HepG2 (cell line): ENCODE measurements around the gene CAND2. TPM values are rescaled to one million over a fixed set of nuclear protein-coding genes. Genes with fewer than 3 reads are reported as not detected.
A peak's percentile ranks its signal among the peaks of the same experiment; 100 is the strongest.
"Not testable (repeated sequence)": the region's sequence is repeated elsewhere in the genome, so short reads cannot be mapped to it uniquely, and the experiment has no call there.

ENCODE experiments used
- ATAC-seq: fragments of 200-7000 bp; cut with Tn5 transposase; 3 replicates; pipeline ENCODE4 v1.9.1; 2020; ENCODE audit warnings: mild to moderate bottlenecking, moderate library complexity
- BruUV-seq: library from RNA; stranded (reverse); fragments of 400-500 nt; replicated peaks from 2 replicates; lab custom pipeline; 2021; lab: Mats Ljungman, UMichigan
- CTCF ChIA-PET: fragments of 300-600 bp; formaldehyde crosslinking; extraction: SDS; loops from one replicate; lab custom pipeline; 2021; ENCODE audit warnings: low total read pairs, inconsistent platforms, low intra/inter-chr PET ratio; lab: Yijun Ruan, JAX
- POLR2A ChIA-PET: fragments of 350-600 bp; sonication (Branson Sonifier 250); formaldehyde crosslinking; loops from one replicate; lab custom pipeline; 2020; ENCODE audit warnings: antibody characterized with exemption, inconsistent platforms; lab: Yijun Ruan, JAX
- DNase-seq: peaks from one replicate; pipeline ENCODE4 v3.0.0-alpha.2; 2015; ENCODE audit warnings: low spot score
- FAIRE-seq: peaks from 3 replicates; lab custom pipeline; 2011; peaks lifted over from hg19 to GRCh38; lab: Jason Lieb, UNC
- H2AFZ ChIP-seq: one replicate; pipeline ENCODE4 v1.6.1; 2011; ENCODE audit warnings: low read length, inconsistent platforms
- H3K27ac ChIP-seq: fragments of 300-600 bp; 3 replicates; pipeline ENCODE4 v1.8.0; 2011; ENCODE audit warnings: mixed run types, mild to moderate bottlenecking, mixed read lengths, low read length, inconsistent platforms; ENCODE audit not compliant: insufficient read depth; ENCODE audit errors: extremely low read length
- H3K27me3 ChIP-seq, 2 experiments: fragments of 200-600 bp in 1 of 2; 2 replicates in 1 of 2; 3 replicates in 1 of 2; pipeline versions ENCODE4 v1.6.0 to v1.8.0; 2011; ENCODE audit warnings: low read length in 2 of 2, mild to moderate bottlenecking in 2 of 2, moderate library complexity in 2 of 2, inconsistent platforms in 1 of 2; ENCODE audit not compliant: insufficient read depth in 2 of 2, control insufficient read depth in 1 of 2
- H3K36me3 ChIP-seq, 2 experiments: fragments of 200-600 bp in 1 of 2; replicated peaks in 1 of 2; 2 replicates in 1 of 2; 3 replicates in 1 of 2; pipeline versions ENCODE4 v1.5.1 to v1.8.0; 2011; ENCODE audit warnings: low read length in 2 of 2, inconsistent platforms in 1 of 2; ENCODE audit not compliant: insufficient read depth in 2 of 2, control insufficient read depth in 1 of 2
- H3K4me1 ChIP-seq: 2 replicates; pipeline ENCODE4 v1.5.1; 2012; ENCODE audit warnings: low read length, inconsistent platforms; ENCODE audit not compliant: insufficient read depth
- H3K4me2 ChIP-seq: 2 replicates; pipeline ENCODE4 v1.6.0; 2011; ENCODE audit warnings: low read depth, low read length, inconsistent platforms
- H3K4me3 ChIP-seq, 3 experiments: fragments of 200-600 bp in 1 of 3; sonication (generic), shearing (Covaris generic) in 1 of 3; replicated peaks in 1 of 3; 2 replicates each; pipeline ENCODE4 v1.5.1; 2011 to 2016; ENCODE audit warnings: low read length in 3 of 3, inconsistent platforms in 2 of 3, low read depth in 2 of 3, mild to moderate bottlenecking in 2 of 3, control low read depth in 1 of 3, mixed read lengths in 1 of 3; ENCODE audit not compliant: insufficient read depth in 1 of 3
- H3K79me2 ChIP-seq: one replicate; pipeline ENCODE4 v1.6.1; 2011; ENCODE audit warnings: low read length, inconsistent platforms; ENCODE audit not compliant: insufficient read depth
- H3K9ac ChIP-seq: 2 replicates; pipeline ENCODE4 v1.6.0; 2011; ENCODE audit warnings: mild to moderate bottlenecking, low read depth, low read length, inconsistent platforms; ENCODE audit not compliant: insufficient read depth
- H3K9me3 ChIP-seq: 2 replicates; pipeline ENCODE4 v1.5.1; 2012; ENCODE audit warnings: mild to moderate bottlenecking, low read length
- H4K20me1 ChIP-seq: 2 replicates; pipeline ENCODE4 v1.6.0; 2011; ENCODE audit warnings: inconsistent platforms, mild to moderate bottlenecking, low read length, moderate library complexity; ENCODE audit not compliant: insufficient read depth
- CTCF ChIP-seq: sonication (generic); formaldehyde crosslinking; IDR thresholded peaks from 2 replicates; pipeline ENCODE4 v1.5.0; 2020; ENCODE audit warnings: mild to moderate bottlenecking, missing genetic modification reagents, moderate library complexity
- SMC3 ChIP-seq: IDR thresholded peaks from 2 replicates; pipeline ENCODE4 v1.6.1; 2011; ENCODE audit warnings: low read length, improper control_type of control experiment
- STAG1 ChIP-seq: sonication (generic); formaldehyde crosslinking; IDR thresholded peaks from 2 replicates; pipeline ENCODE4 v1.4.0; 2020; ENCODE audit warnings: missing genetic modification reagents
- WGBS: methylation state at CpG from one replicate; pipeline ENCODE4 v1.1.6; 2017; ENCODE audit warnings: low lambda C conversion rate; 5-methylcytosine and 5-hydroxymethylcytosine counted together
- in situ Hi-C: cut with HindIII; loops from 2 replicates; pipeline ENCODE4 v1.10.0; 2017; ENCODE audit warnings: low pct_unique_long_range_greater_than_20kb; ENCODE audit not compliant: extremely low pct_ligation_motif_present
- intact Hi-C: fragments of 100-400 bp; cut with micrococcal nuclease; formaldehyde crosslinking; loops from one replicate; pipeline ENCODE4 v1.10.0; 2022; ENCODE audit not compliant: unreplicated experiment
- polyA plus RNA-seq, 8 experiments: library from polyadenylated mRNA; depleted of rRNA in 3 of 8; stranded (reverse) in 7 of 8; unstranded in 1 of 8; fragments of >200 nt; fragmentation: Illumina TruSeq in 4 of 8; extraction: Trizol in 4 of 8; gene quantifications; 2 replicates each; pipeline versions ENCODE4 v1.2.1 to v1.2.3, GENCODE V29; 2011 to 2016; ENCODE audit warnings: low read depth in 4 of 8, missing spikeins in 1 of 8, mixed read lengths in 1 of 8; ENCODE audit not compliant: insufficient read depth in 1 of 8
- total RNA-seq, 5 experiments: library from RNA; depleted of rRNA; stranded (reverse); fragments of >200 nt; fragmentation: Illumina TruSeq; extraction: Trizol; gene quantifications; 2 replicates each; pipeline ENCODE4 v1.2.3, GENCODE V29; 2016; ENCODE audit warnings: low read depth in 1 of 5

CAND2 gene
- total and polyA plus RNA-seq, 2 of the 13 experiments (the other 11 are each of a cell fraction or from before 2014, with no cell fraction given): 0.01 TPM; not detected in 1

DNA sequence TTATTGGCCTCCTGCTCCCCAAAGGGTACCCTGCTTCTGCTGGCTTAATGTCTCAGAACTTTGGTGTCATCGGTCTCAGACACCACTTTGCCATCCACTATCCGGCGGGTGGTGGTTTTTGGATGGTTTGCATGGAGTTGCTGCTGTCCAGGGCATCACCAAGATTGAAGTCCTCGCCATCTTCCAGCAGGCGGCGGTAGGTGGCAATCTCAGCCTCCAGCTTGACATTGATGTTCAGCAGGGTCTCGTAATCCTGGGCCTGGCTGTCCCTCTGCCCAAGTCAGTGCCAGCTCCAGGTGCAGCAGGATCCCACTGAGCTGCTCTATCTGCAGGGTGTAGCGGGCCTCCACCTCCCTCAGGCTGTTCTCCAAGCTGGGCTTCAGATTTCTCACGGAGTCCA is 9.1 kb upstream of the CAND2 start:
- FAIRE-seq, intact Hi-C loops, H3K4me2 ChIP-seq, H3K9me3 ChIP-seq, H3K27ac ChIP-seq, H3K79me2 ChIP-seq, BruUV-seq, H4K20me1 ChIP-seq, H2AFZ ChIP-seq, H3K4me1 ChIP-seq, H3K9ac ChIP-seq, H3K4me3 ChIP-seq, H3K27me3 ChIP-seq, H3K36me3 ChIP-seq, POLR2A ChIA-PET, in situ Hi-C loops: not testable (repeated sequence)
- DNase-seq (peak; percentile 19), ATAC-seq (peak; percentile 54; the same call in 2 of the 3 replicates)
- TF ChIP-seq STAG1 (peak; percentile 31), SMC3 (peak; percentile 18; the same call in 1 of the 2 replicates), CTCF (CRISPR knock-in tag) (peak; percentile 64)
- CTCF ChIA-PET: interaction anchor here (1.3 kb wide), 1 partner anchor 105 kb away, joined by 4 read pairs; no protein-coding TSS in a partner anchor
- 2% methylated on average over 6 of the region's 9 CpGs for WGBS

DNA sequence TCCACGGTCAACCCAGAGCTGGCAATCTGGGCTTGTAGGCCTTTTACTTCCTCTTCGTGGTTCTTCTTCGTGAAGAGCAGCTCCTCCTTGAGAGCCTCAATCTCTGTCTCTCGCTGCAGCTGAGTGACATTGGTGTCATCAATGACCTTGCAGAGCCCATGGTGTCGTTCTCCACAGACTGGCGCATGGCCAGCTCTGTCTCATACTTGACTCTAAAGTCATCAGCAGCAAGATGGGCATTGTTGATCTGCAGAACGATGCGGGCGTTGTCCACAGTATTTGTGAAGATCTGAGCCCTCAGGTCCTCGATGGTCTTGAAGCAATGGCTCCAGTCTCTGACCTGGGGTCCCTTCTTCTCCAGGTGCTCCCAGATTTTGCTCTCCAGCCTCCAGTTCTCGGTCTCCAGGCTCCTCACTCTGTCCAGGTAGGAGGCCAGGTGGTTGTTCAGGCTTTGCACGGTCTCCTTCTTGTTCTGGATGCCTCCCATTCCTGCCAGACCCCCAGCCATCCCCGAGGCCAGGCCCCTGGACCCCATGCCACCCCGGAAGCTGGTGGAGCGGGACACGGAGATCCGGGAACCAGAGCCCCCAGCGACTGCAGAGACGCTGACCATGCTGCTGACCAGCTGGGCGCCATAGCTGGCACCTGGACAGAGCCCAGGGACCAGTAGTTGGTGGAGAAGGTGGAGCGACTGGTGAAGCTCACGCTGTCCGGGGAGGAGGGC is 8.4 kb upstream of the CAND2 start:
- BruUV-seq, H3K27ac ChIP-seq, H3K4me1 ChIP-seq, H2AFZ ChIP-seq, H3K4me3 ChIP-seq, in situ Hi-C loops, intact Hi-C loops, FAIRE-seq, H3K27me3 ChIP-seq, POLR2A ChIA-PET, H3K79me2 ChIP-seq, H4K20me1 ChIP-seq, DNase-seq, ATAC-seq, H3K9me3 ChIP-seq, H3K36me3 ChIP-seq, H3K4me2 ChIP-seq, H3K9ac ChIP-seq: not testable (repeated sequence)
- CTCF ChIA-PET: interaction anchor here (1.3 kb wide), 1 partner anchor 104 kb away, joined by 4 read pairs; no protein-coding TSS in a partner anchor
- WGBS: 34% methylated on average over 19 of the region's 23 CpGs
